ENCODE data around the gene S100A3.

GRCh38 chr1:153578490-153578889 is 29.4 kb upstream of the S100A3 start:
- TF ChIP-seq, protein P1, sequence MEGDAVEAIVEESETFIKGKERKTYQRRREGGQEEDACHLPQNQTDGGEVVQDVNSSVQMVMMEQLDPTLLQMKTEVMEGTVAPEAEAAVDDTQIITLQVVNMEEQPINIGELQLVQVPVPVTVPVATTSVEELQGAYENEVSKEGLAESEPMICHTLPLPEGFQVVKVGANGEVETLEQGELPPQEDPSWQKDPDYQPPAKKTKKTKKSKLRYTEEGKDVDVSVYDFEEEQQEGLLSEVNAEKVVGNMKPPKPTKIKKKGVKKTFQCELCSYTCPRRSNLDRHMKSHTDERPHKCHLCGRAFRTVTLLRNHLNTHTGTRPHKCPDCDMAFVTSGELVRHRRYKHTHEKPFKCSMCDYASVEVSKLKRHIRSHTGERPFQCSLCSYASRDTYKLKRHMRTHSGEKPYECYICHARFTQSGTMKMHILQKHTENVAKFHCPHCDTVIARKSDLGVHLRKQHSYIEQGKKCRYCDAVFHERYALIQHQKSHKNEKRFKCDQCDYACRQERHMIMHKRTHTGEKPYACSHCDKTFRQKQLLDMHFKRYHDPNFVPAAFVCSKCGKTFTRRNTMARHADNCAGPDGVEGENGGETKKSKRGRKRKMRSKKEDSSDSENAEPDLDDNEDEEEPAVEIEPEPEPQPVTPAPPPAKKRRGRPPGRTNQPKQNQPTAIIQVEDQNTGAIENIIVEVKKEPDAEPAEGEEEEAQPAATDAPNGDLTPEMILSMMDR (IDR thresholded peaks at IDR 0.05; ENCODE audit: low read length): no peak
- TF ChIP-seq EZH2 (IDR thresholded peaks at IDR 0.05; ENCODE audit: borderline replicate concordance, low read length): no peak
